HEK293 (cell line): ENCODE data around the gene ATP10A.

Experiments
- CTCF ChIA-PET: fragments of 350-600 bp; formaldehyde crosslinking; extraction: SDS; loops from one replicate; lab custom pipeline; 2021; ENCODE audit warnings: antibody characterized with exemption; lab: Yijun Ruan, JAX
- POLR2A ChIA-PET: fragments of 300-600 bp; formaldehyde crosslinking; extraction: SDS; loops from one replicate; lab custom pipeline; 2020; ENCODE audit warnings: antibody characterized with exemption, inconsistent platforms; lab: Yijun Ruan, JAX
- H3K27ac ChIP-seq: fragments of 200-500 bp; sonication (Bioruptor generic); 2 replicates; pipeline ENCODE4 v1.5.1; 2014; ENCODE audit warnings: low read depth, low read length, control low read depth, inconsistent platforms; ENCODE audit errors: extremely low read depth
- H3K36me3 ChIP-seq, 2 experiments: fragments of 200-500 bp in 1 of 2; sonication (Bioruptor generic) in 1 of 2; 1 replicate in 1 of 2; 2 replicates in 1 of 2; pipeline ENCODE4 v1.5.1; 2014 to 2017; ENCODE audit warnings: inconsistent platforms in 2 of 2, low read length in 2 of 2; ENCODE audit not compliant: control insufficient read depth in 2 of 2, insufficient read depth in 1 of 2
- H3K4me1 ChIP-seq: fragments of 200-500 bp; sonication (Bioruptor generic); 2 replicates; pipeline ENCODE4 v1.5.1; 2014; ENCODE audit warnings: mild to moderate bottlenecking, low read length, inconsistent platforms; ENCODE audit not compliant: control insufficient read depth, insufficient read depth
- H3K4me3 ChIP-seq: 2 replicates; pipeline ENCODE4 v1.5.1; 2011; ENCODE audit warnings: low read depth, mild to moderate bottlenecking, control low read depth, low read length, moderate library complexity
- H3K9me3 ChIP-seq: fragments of 200-500 bp; sonication (Bioruptor generic); 2 replicates; pipeline ENCODE4 v1.5.1; 2014; ENCODE audit warnings: low read depth, low read length, inconsistent platforms; ENCODE audit not compliant: control insufficient read depth, insufficient read depth
- BCL11B ChIP-seq: fragments of 450-650 bp; formaldehyde crosslinking; IDR thresholded peaks from 2 replicates; pipeline ENCODE4 v1.5.1; 2016; ENCODE audit warnings: low read depth, missing biosample characterization, missing genetic modification characterization
- REPIN1 ChIP-seq: fragments of 450-650 bp; formaldehyde crosslinking; IDR thresholded peaks from 2 replicates; pipeline ENCODE4 v1.5.1; 2017; ENCODE audit warnings: missing biosample characterization, missing genetic modification characterization, low read depth
- TRIM28 ChIP-seq: IDR thresholded peaks from 2 replicates; pipeline ENCODE4 v1.6.1; 2011; ENCODE audit warnings: low read length, control low read depth, borderline replicate concordance
- ZNF10 ChIP-seq: fragments of 450-650 bp; formaldehyde crosslinking; IDR thresholded peaks from 2 replicates; pipeline ENCODE4 v1.5.1; 2017; ENCODE audit warnings: missing biosample characterization, missing genetic modification characterization
- ZNF416 ChIP-seq: fragments of 450-650 bp; formaldehyde crosslinking; IDR thresholded peaks from 2 replicates; pipeline ENCODE4 v1.5.1; 2016; ENCODE audit warnings: missing biosample characterization, missing genetic modification characterization
- TF ChIP-seq, protein P1 (sequence below): fragments of 450-650 bp; formaldehyde crosslinking; IDR thresholded peaks from 2 replicates; pipeline ENCODE4 v1.5.1; 2016; ENCODE audit warnings: missing biosample characterization, missing genetic modification characterization, borderline replicate concordance
- TF ChIP-seq, protein P2 (sequence below): fragments of 450-650 bp; formaldehyde crosslinking; IDR thresholded peaks from 2 replicates; pipeline ENCODE4 v1.5.1; 2017; ENCODE audit warnings: missing biosample characterization, mild to moderate bottlenecking, missing genetic modification characterization, moderate library complexity
- TF ChIP-seq, protein P3 (sequence below): fragments of 450-650 bp; IDR thresholded peaks from 2 replicates; pipeline ENCODE4 v1.5.1; 2018; ENCODE audit warnings: missing biosample characterization, mild to moderate bottlenecking, missing genetic modification characterization

ATP10A gene

DNA sequence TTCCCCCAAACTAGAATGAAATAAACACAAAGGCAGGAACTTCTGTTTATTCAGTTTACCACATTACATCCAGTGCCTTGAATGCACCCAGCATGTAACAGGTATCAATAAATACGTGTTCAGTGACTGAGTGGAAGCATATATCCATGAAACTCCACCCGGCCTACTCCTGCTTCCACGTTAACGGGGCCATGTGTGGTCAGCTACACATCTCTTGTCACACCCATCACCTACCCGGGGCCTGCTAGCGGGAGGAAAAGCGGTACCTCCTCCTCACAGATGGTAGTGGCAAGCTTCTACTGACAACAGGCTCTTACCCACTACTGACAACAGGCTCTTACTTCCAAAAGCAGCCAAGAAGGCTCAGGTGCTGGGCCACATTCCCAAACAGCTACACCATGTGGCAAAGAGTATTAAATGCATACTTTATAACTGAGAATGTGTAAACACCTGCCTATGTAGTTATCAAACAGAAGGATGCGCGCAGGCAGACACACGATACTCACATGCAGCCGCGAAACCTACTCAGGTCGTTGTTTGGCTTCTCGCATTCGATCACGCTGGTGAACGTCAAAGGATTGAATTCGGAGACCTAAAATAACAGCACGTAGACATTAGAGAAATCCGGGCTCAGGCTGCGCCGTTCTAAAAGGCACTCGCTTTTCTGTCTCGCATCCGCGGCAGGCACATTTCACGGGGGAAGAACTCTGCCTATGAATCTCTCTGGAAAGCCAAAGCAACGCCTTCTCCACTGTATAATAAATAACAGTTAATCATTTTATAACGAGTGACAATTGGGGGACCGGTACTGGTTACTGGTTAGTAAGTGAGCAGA lies 127.4 kb downstream of the ATP10A start:
- Histone ChIP-seq H3K4me3 (no peak overlapping the region), H3K36me3 (no peaks in the 10 kb centered on the region), H3K9me3 (no peaks in the 10 kb centered on the region), H3K4me1 (no peaks in the 10 kb centered on the region), H3K27ac (no peak overlapping the region)
- CTCF ChIA-PET = no interaction called here
- TF ChIP-seq REPIN1 (tag by site-specific recombination) (no peak), ZNF416 (tag by site-specific recombination) (no peak), BCL11B (tag by site-specific recombination) (no peak), ZNF10 (tag by site-specific recombination) (no peak), TRIM28 (no peak)
- TF ChIP-seq, protein P1, sequence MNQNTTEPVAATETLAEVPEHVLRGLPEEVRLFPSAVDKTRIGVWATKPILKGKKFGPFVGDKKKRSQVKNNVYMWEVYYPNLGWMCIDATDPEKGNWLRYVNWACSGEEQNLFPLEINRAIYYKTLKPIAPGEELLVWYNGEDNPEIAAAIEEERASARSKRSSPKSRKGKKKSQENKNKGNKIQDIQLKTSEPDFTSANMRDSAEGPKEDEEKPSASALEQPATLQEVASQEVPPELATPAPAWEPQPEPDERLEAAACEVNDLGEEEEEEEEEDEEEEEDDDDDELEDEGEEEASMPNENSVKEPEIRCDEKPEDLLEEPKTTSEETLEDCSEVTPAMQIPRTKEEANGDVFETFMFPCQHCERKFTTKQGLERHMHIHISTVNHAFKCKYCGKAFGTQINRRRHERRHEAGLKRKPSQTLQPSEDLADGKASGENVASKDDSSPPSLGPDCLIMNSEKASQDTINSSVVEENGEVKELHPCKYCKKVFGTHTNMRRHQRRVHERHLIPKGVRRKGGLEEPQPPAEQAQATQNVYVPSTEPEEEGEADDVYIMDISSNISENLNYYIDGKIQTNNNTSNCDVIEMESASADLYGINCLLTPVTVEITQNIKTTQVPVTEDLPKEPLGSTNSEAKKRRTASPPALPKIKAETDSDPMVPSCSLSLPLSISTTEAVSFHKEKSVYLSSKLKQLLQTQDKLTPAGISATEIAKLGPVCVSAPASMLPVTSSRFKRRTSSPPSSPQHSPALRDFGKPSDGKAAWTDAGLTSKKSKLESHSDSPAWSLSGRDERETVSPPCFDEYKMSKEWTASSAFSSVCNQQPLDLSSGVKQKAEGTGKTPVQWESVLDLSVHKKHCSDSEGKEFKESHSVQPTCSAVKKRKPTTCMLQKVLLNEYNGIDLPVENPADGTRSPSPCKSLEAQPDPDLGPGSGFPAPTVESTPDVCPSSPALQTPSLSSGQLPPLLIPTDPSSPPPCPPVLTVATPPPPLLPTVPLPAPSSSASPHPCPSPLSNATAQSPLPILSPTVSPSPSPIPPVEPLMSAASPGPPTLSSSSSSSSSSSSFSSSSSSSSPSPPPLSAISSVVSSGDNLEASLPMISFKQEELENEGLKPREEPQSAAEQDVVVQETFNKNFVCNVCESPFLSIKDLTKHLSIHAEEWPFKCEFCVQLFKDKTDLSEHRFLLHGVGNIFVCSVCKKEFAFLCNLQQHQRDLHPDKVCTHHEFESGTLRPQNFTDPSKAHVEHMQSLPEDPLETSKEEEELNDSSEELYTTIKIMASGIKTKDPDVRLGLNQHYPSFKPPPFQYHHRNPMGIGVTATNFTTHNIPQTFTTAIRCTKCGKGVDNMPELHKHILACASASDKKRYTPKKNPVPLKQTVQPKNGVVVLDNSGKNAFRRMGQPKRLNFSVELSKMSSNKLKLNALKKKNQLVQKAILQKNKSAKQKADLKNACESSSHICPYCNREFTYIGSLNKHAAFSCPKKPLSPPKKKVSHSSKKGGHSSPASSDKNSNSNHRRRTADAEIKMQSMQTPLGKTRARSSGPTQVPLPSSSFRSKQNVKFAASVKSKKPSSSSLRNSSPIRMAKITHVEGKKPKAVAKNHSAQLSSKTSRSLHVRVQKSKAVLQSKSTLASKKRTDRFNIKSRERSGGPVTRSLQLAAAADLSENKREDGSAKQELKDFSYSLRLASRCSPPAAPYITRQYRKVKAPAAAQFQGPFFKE = no peak
- POLR2A ChIA-PET = no interaction called here

DNA sequence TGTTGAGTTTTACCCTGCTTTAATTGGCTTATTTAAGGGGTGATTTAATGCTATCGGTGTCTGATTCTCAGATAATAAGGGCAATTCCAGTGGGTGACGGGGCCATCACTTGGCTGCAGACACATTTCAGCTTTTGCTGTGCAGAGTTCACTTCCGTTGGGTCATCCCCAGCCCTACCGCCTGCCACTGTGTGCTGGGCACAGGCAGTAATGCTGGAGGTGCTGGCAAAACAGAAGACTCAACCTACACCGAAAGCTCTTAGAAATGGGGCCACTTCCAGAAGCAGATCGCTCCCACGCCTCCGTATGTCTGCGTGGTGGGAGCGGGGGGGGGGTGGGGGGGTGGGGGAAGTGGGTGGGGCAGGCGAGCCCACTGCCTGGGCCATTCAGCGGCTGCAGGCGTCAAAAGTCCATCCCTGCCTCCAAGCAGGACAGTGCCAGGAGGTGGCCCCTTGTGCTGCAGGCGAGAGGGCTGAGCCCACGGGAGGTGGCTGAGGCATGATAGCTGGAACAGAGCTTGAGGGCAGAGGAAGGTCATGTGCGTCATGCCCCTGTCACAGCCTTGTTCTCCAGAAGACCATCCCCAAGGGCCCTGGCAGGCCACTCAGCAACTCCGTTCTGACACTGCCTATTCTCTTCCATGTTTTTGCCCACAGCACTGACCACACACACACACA lies 128.3 kb downstream of the ATP10A start:
- Histone ChIP-seq H3K27ac (no peak overlapping the region), H3K36me3 (no peaks in the 10 kb centered on the region), H3K4me1 (no peaks in the 10 kb centered on the region), H3K4me3 (no peak overlapping the region), H3K9me3 (no peaks in the 10 kb centered on the region)
- ChIA-PET POLR2A (interaction anchor here (0.7 kb wide), 1 partner anchor 52 kb away, joined by 3 read pairs; no protein-coding TSS in a partner anchor), CTCF (no interaction called here)
- TF ChIP-seq, protein P2, sequence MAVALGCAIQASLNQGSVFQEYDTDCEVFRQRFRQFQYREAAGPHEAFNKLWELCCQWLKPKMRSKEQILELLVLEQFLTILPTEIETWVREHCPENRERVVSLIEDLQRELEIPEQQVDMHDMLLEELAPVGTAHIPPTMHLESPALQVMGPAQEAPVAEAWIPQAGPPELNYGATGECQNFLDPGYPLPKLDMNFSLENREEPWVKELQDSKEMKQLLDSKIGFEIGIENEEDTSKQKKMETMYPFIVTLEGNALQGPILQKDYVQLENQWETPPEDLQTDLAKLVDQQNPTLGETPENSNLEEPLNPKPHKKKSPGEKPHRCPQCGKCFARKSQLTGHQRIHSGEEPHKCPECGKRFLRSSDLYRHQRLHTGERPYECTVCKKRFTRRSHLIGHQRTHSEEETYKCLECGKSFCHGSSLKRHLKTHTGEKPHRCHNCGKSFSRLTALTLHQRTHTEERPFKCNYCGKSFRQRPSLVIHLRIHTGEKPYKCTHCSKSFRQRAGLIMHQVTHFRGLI (tag by site-specific recombination) = 0 out of 2 replicates have a peak, but pooled peaks have one; percentile 32
- TF ChIP-seq, protein P3, sequence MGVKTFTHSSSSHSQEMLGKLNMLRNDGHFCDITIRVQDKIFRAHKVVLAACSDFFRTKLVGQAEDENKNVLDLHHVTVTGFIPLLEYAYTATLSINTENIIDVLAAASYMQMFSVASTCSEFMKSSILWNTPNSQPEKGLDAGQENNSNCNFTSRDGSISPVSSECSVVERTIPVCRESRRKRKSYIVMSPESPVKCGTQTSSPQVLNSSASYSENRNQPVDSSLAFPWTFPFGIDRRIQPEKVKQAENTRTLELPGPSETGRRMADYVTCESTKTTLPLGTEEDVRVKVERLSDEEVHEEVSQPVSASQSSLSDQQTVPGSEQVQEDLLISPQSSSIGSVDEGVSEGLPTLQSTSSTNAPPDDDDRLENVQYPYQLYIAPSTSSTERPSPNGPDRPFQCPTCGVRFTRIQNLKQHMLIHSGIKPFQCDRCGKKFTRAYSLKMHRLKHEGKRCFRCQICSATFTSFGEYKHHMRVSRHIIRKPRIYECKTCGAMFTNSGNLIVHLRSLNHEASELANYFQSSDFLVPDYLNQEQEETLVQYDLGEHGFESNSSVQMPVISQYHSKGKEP (tag by site-specific recombination) = no peak
